Mucosa of stomach (tissue), 1 donor: Measurements from ENCODE around the gene MYH6.

Experiments used
- H3K27me3 ChIP-seq: one replicate; pipeline ENCODE4 v1.7.0; 2013; ENCODE audit warnings: mild to moderate bottlenecking, low read length; ENCODE audit not compliant: control insufficient read depth, insufficient read depth
- H3K36me3 ChIP-seq: one replicate; pipeline ENCODE4 v1.7.0; 2013; ENCODE audit warnings: low read length; ENCODE audit not compliant: control insufficient read depth, insufficient read depth
- H3K4me1 ChIP-seq: one replicate; pipeline ENCODE4 v1.7.0; 2013; ENCODE audit warnings: mild to moderate bottlenecking, low read length; ENCODE audit not compliant: control insufficient read depth, insufficient read depth
- H3K4me3 ChIP-seq: one replicate; pipeline ENCODE4 v1.7.0; 2013; ENCODE audit warnings: low read length
- H3K9ac ChIP-seq: one replicate; pipeline ENCODE4 v1.7.0; 2013; ENCODE audit warnings: mild to moderate bottlenecking, low read length, moderate library complexity
- H3K9me3 ChIP-seq: one replicate; pipeline ENCODE4 v1.7.0; 2013; ENCODE audit warnings: mild to moderate bottlenecking, low read length, moderate library complexity; ENCODE audit not compliant: control insufficient read depth
- donor health status: Pancreatic carcinoma.

The MYH6 gene

GRCh38 chr14:23361320-23361719 lies 46.8 kb downstream of the MYH6 start:
- H3K4me3 ChIP-seq, result no peak overlapping the region
- peaks cover 5% of the 10 kb centered on the region for H3K4me1 ChIP-seq
- peaks cover 27% of the 10 kb centered on the region for H3K27me3 ChIP-seq
- H3K36me3 ChIP-seq, result no peaks in the 10 kb centered on the region
- no peak overlapping the region for H3K9ac ChIP-seq
- no peaks in the 10 kb centered on the region for H3K9me3 ChIP-seq

- no peaks in the 10 kb centered on the region for H3K9me3 ChIP-seq
- H3K9ac ChIP-seq, result no peak overlapping the region
- peaks cover 5% of the 10 kb centered on the region for H3K4me1 ChIP-seq
- H3K27me3 ChIP-seq, result peaks cover 21% of the 10 kb centered on the region
- H3K36me3 ChIP-seq, result no peaks in the 10 kb centered on the region
- no peak overlapping the region for H3K4me3 ChIP-seq
Measured at GRCh38 chr14:23360496-23360895, 47.6 kb downstream of the MYH6 start.

- Histone ChIP-seq H3K27me3 (peaks cover 19% of the 10 kb centered on the region), H3K9ac (no peak overlapping the region), H3K9me3 (no peaks in the 10 kb centered on the region), H3K4me1 (peaks cover 5% of the 10 kb centered on the region), H3K4me3 (no peak overlapping the region), H3K36me3 (no peaks in the 10 kb centered on the region)
Measured at GRCh38 chr14:23359722-23360447, 48.2 kb downstream of the MYH6 start.

GRCh38 chr14:23359167-23359626 lies 48.9 kb downstream of the MYH6 start:
- Histone ChIP-seq H3K4me1 (no peaks in the 10 kb centered on the region), H3K27me3 (peaks cover 13% of the 10 kb centered on the region), H3K4me3 (no peak overlapping the region), H3K9ac (no peak overlapping the region), H3K36me3 (no peaks in the 10 kb centered on the region), H3K9me3 (no peaks in the 10 kb centered on the region)

DNA sequence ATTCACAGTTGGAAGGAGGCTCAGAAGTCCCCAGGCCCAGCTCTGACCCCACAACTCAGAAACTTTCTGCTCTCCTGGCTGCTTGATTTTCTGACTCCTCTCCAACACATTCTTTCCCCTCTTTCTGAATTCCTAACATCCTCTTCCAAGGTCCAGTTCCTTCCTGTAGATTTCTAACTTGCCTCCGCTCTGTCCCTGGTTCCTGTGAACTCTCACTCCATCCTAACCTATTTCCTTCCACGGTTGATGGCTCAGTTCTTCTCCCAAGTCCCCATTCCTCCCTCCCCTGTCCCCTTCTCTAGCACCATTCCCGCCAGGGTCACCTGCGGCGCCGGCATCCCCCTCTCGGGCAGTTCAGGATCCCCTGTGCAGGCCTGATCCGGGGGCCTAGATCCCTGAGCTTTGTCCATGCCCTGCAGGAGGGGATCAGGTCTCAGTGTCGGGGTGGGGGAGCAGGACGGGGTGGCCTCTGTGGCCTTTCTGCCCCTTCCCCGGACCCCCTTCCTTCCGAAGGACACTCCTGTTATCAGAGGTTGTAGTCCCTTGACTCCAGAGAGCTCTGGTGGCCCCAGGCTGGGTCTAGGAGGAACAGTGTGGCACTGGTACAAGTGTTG lies 49.4 kb downstream of the MYH6 start:
- Histone ChIP-seq H3K9ac (no peak overlapping the region), H3K4me1 (no peaks in the 10 kb centered on the region), H3K27me3 (peaks cover 8% of the 10 kb centered on the region), H3K9me3 (no peaks in the 10 kb centered on the region), H3K4me3 (no peak overlapping the region), H3K36me3 (no peaks in the 10 kb centered on the region)

DNA sequence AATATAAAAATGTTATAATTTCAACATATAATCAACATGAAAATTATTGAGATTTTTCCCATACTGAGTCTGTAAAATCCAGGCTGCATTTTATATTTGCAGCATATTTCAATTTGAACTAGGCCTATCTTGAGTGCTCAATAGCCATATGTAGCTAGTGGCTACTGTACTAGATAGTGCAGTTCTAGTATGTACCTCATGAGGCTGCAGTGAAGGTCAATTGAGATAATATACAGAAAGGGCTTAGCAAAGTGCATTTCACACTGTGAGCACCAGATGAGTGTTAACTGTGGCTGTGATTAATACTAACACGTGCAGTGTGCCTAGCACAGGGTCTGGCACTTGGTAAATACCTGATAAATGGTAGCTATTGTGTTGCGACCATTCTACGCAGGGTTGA lies 50.0 kb downstream of the MYH6 start:
- H3K9me3 ChIP-seq, result no peaks in the 10 kb centered on the region
- H3K4me1 ChIP-seq, result peaks cover 1% of the 10 kb centered on the region
- H3K9ac ChIP-seq, result no peak overlapping the region
- peaks cover 13% of the 10 kb centered on the region for H3K27me3 ChIP-seq
- no peaks in the 10 kb centered on the region for H3K36me3 ChIP-seq
- H3K4me3 ChIP-seq, result no peak overlapping the region

GRCh38 chr14:23357261-23357660 lies 50.8 kb downstream of the MYH6 start:
- Histone ChIP-seq H3K9ac (no peak overlapping the region), H3K9me3 (no peaks in the 10 kb centered on the region), H3K36me3 (no peaks in the 10 kb centered on the region), H3K4me1 (peaks cover 4% of the 10 kb centered on the region), H3K27me3 (peaks cover 21% of the 10 kb centered on the region), H3K4me3 (no peak overlapping the region)

DNA sequence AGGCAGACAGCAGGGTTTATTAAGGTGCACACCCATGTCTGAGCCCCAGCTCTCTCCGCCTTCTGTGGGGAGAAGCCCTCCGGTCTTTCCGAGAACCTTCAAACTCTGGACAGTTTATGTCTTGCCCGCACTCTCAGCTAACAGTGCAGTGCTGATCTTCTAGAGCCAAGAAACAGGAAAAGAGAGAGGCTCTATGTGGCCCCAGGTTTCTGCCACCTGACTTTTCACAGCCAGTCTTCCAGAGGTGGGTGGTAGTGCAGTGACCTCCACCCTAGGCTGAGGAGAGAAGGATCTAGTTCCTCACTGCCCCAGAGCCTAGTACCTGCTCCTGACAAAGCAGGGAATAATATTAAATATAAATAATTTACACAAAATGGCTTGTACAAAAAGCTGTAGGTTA lies 51.4 kb downstream of the MYH6 start:
- H3K4me3 ChIP-seq, result no peak overlapping the region
- no peak overlapping the region for H3K9ac ChIP-seq
- H3K36me3 ChIP-seq, result no peaks in the 10 kb centered on the region
- H3K27me3 ChIP-seq, result peaks cover 27% of the 10 kb centered on the region
- H3K9me3 ChIP-seq, result no peaks in the 10 kb centered on the region
- peaks cover 8% of the 10 kb centered on the region for H3K4me1 ChIP-seq

DNA sequence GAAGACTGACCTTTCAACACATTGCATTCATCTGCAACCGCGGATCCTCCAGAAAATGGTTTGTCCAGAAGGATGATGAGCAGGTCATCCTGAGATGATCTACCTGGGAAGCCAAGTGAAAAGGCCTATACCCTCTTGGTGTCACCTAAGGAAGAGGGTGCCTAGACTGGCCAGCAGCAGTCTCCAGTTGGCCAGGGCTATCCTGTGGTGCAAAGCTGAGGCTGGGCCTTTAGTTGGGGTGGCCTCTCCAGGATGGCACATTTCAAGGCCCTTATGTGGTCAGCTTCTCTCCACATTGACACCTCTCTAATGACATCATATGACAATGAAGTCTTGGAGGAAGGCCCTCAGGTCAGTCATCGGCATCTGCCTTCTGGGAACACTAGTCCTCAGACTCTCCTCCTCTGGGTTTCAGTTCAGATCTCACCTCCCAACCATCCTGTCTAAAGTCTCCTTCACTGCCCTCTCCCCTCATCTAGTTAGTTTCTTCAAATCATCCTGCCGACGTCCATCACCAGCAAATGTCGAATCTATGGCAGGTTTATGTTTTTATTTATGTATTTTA lies 52.1 kb downstream of the MYH6 start:
- Histone ChIP-seq H3K9me3 (no peaks in the 10 kb centered on the region), H3K4me3 (no peak overlapping the region), H3K27me3 (peaks cover 34% of the 10 kb centered on the region), H3K4me1 (peaks cover 9% of the 10 kb centered on the region), H3K36me3 (no peaks in the 10 kb centered on the region), H3K9ac (no peak overlapping the region)

DNA sequence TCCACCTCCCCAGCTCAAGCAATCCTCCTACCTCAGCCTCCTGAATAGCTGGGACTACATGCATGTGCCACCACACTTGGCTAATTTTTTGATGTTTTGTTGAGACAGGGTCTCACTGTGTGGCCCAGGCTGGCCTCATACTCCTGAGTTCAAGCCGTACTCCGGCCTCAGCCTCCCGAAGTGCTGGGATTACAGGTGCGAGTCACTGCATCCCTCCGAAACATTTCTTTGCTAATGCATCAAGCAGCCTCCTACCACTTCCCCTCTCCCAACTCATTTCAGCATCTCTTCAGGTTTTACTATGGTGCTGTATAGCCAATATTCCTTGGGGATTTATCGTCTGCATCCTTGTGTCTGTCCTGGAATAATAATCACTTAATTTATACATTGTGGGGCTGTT lies 53.1 kb downstream of the MYH6 start:
- H3K9ac ChIP-seq, result no peak overlapping the region
- H3K27me3 ChIP-seq, result peaks cover 36% of the 10 kb centered on the region
- H3K9me3 ChIP-seq, result no peaks in the 10 kb centered on the region
- H3K36me3 ChIP-seq, result no peaks in the 10 kb centered on the region
- H3K4me1 ChIP-seq, result peaks cover 9% of the 10 kb centered on the region
- H3K4me3 ChIP-seq, result no peak overlapping the region

- Histone ChIP-seq H3K9me3 (no peaks in the 10 kb centered on the region), H3K36me3 (no peaks in the 10 kb centered on the region), H3K27me3 (peaks cover 35% of the 10 kb centered on the region), H3K4me1 (peaks cover 9% of the 10 kb centered on the region), H3K9ac (no peak overlapping the region), H3K4me3 (no peak overlapping the region)
Measured at GRCh38 chr14:23353433-23353780, 54.7 kb downstream of the MYH6 start.
